ENCODE data around the gene ZNF678. TPM values are rescaled to one million over a fixed set of nuclear protein-coding genes. Genes with fewer than 3 reads are reported as not detected.

The ZNF678 gene
- polyA plus RNA-seq, 2 of the 4 experiments (the other 2 are of a cell fraction), result 3.5 to 6.9 TPM

DNA sequence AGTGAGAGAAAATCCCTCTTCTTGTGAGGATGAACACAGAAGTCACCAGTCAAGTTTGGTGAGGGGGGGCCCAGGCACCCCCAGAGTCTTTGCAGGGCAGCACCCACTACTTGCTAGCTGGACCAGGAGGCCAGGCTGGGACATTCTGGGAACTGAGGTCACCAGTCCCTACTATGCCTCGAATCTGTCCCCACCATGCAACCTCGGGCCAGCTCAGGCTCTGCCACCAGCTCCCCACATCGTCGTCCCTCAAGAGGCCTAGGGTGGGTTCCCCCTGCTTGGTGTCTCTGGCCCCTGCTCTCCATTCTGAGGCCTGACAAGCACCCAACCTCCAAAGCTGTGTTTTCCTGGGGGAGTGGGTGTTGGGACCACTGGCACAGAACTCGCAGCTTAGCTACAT lies 22.2 kb upstream of the ZNF678 start (continued):
- TF ChIP-seq, protein P1, sequence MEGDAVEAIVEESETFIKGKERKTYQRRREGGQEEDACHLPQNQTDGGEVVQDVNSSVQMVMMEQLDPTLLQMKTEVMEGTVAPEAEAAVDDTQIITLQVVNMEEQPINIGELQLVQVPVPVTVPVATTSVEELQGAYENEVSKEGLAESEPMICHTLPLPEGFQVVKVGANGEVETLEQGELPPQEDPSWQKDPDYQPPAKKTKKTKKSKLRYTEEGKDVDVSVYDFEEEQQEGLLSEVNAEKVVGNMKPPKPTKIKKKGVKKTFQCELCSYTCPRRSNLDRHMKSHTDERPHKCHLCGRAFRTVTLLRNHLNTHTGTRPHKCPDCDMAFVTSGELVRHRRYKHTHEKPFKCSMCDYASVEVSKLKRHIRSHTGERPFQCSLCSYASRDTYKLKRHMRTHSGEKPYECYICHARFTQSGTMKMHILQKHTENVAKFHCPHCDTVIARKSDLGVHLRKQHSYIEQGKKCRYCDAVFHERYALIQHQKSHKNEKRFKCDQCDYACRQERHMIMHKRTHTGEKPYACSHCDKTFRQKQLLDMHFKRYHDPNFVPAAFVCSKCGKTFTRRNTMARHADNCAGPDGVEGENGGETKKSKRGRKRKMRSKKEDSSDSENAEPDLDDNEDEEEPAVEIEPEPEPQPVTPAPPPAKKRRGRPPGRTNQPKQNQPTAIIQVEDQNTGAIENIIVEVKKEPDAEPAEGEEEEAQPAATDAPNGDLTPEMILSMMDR (IDR thresholded peaks at IDR 0.05), result no peak
- no peak for TF ChIP-seq RAD21 (conservative IDR thresholded peaks at IDR 0.05 in 1 of 2, IDR thresholded peaks at IDR 0.05 in 1 of 2)
- no peak for TF ChIP-seq ZC3H11A (IDR thresholded peaks at IDR 0.05)
- TF ChIP-seq KDM5A (IDR thresholded peaks at IDR 0.05), result no peak

DNA sequence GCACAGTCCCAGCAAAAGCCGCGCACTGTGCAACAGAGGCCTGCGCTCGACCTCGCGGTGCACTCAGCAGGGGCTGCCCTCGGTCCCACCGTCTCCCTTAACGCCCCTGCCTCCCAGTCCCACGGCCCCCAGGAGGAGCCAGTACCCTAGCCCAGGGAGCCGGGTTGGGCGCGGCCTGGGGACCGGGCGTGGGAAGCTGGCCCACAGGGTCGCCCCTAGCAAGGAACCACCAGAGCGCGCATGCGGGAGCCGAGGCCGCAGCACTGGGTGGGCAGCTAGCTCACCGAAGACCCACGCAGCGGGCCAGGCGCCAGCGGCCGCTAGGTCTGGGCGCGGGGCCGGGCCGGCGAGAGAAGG lies 21.6 kb upstream of the ZNF678 start:
- Histone ChIP-seq H3K4me1 (0 out of 3 replicates have a peak, but pooled peaks cover 6% of the 10 kb centered on the region), H3K4me2 (peak overlapping the region; percentile 86), H3K4me3 (peak overlapping the region; percentile 81), H3K27ac (peak overlapping the region; percentile 95 to 98), H3K9me3 (peaks cover 15% of the 10 kb centered on the region)
- ATAC-seq (no peak; a peak in 2 of 6 replicates), DNase-seq (ENCODE audit: low read depth in 1 of 2, low spot score in 1 of 2) (no peak), FAIRE-seq (no peak)
- TF ChIP-seq, protein P2, sequence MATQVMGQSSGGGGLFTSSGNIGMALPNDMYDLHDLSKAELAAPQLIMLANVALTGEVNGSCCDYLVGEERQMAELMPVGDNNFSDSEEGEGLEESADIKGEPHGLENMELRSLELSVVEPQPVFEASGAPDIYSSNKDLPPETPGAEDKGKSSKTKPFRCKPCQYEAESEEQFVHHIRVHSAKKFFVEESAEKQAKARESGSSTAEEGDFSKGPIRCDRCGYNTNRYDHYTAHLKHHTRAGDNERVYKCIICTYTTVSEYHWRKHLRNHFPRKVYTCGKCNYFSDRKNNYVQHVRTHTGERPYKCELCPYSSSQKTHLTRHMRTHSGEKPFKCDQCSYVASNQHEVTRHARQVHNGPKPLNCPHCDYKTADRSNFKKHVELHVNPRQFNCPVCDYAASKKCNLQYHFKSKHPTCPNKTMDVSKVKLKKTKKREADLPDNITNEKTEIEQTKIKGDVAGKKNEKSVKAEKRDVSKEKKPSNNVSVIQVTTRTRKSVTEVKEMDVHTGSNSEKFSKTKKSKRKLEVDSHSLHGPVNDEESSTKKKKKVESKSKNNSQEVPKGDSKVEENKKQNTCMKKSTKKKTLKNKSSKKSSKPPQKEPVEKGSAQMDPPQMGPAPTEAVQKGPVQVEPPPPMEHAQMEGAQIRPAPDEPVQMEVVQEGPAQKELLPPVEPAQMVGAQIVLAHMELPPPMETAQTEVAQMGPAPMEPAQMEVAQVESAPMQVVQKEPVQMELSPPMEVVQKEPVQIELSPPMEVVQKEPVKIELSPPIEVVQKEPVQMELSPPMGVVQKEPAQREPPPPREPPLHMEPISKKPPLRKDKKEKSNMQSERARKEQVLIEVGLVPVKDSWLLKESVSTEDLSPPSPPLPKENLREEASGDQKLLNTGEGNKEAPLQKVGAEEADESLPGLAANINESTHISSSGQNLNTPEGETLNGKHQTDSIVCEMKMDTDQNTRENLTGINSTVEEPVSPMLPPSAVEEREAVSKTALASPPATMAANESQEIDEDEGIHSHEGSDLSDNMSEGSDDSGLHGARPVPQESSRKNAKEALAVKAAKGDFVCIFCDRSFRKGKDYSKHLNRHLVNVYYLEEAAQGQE (IDR thresholded peaks at IDR 0.05), result no peak
- TF ChIP-seq POLR2AphosphoS2 (conservative IDR thresholded peaks at IDR 0.05; ENCODE audit: low read length) (no peak), SREBF2 (IDR thresholded peaks at IDR 0.05) (no peak), PHF8 (IDR thresholded peaks at IDR 0.05; ENCODE audit: borderline replicate concordance, low read depth) (no peak), HOXB13 (CRISPR knock-in tag; IDR thresholded peaks at IDR 0.05; ENCODE audit: low read depth) (no peak), TP53 (CRISPR knock-in tag; IDR thresholded peaks at IDR 0.05) (no peak), HEYL (CRISPR knock-in tag; IDR thresholded peaks at IDR 0.05) (no peak)
- TF ChIP-seq, protein P3, sequence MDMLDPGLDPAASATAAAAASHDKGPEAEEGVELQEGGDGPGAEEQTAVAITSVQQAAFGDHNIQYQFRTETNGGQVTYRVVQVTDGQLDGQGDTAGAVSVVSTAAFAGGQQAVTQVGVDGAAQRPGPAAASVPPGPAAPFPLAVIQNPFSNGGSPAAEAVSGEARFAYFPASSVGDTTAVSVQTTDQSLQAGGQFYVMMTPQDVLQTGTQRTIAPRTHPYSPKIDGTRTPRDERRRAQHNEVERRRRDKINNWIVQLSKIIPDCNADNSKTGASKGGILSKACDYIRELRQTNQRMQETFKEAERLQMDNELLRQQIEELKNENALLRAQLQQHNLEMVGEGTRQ (IDR thresholded peaks at IDR 0.05), result no peak
- 100% methylated on average over 1 of the region's 32 CpGs for WGBS (ENCODE audit: missing lambda C conversion rate)
- ChIA-PET CTCF (interaction anchor here (1.0 to 1.4 kb wide), 6 partner anchors 9 to 70 kb away, joined by 3 to 5 read pairs (median 3); no protein-coding TSS in a partner anchor), POLR2A (no interaction called here)

DNA sequence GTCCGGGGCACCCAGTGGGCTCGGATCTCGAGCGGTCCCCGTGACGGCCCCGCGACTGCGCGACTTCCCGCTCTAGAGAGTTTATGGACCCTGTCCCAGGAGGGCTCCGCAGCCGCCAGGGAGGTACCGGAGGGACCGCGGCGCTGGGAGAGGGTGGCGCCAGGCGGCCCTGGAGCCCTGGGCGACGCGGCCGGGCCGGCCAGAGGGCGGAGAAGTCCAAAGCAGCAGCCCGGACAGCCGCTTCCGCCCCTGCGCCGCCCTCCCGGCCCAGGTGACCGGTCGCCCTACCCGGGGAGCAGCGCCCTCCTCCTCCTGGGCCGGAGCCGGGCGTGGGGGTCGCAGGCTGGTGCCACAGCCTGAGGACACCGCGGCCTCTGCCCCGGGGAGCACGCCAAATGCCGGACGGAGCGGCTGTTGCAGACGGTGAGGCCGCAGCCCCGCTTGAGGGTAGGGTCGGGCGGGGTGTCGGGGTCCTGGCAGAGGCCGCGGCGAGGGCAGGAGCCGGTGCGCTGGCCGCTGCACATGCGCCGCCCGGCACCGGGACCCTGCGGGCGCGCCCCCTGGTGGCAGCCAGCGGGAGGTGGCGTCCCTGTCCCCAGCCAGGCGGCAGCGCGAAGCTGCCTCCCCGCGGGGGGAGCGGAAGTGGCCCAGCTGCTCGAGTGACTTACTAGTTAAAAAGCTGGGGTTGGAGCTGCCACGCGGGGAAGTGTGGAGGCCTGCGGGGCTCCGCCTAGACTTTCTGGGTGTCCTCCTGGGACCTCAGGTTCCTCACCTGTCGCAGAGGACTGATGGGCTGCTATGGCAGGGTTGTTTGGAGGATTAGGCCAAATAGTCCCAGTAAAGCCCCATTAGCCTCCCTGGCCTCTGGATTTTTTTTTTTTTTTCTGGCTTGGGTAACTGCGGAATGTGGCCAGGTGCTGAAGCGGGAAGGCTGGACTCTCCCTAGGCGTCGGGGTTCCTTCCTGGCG lies 20.9 kb upstream of the ZNF678 start:
- CTCF ChIA-PET, result interaction anchor here (0.6 to 1.6 kb wide), 24 partner anchors 9 to 908 kb away, joined by 3 to 14 read pairs (median 4); partner anchors contain the start of gene ZNF678
- POLR2A ChIA-PET, result interaction anchor here (1.0 kb wide), 1 partner anchor 21 kb away, joined by 6 read pairs; the partner anchor contains the start of gene ZNF678
- ATAC-seq, result peak; percentile 96 to 97
- Histone ChIP-seq H3K4me2 (peak overlapping the region; percentile 86), H3K9me3 (peaks cover 15% of the 10 kb centered on the region), H3K27ac (peak overlapping the region; percentile 95 to 98), H3K4me1 (0 out of 3 replicates have a peak, but pooled peaks cover 6% of the 10 kb centered on the region), H3K4me3 (peak overlapping the region; percentile 81)
- peak; percentile 73 to 86 for DNase-seq (ENCODE audit: low read depth in 1 of 2, low spot score in 1 of 2)
- 31% methylated on average over 18 of the region's 84 CpGs for WGBS (ENCODE audit: missing lambda C conversion rate)
- FAIRE-seq, result no peak
- TF ChIP-seq, protein P3 (IDR thresholded peaks at IDR 0.05), result no peak
- TF ChIP-seq MYC (IDR thresholded peaks at IDR 0.05; ENCODE audit: borderline replicate concordance, low read length) (peak; percentile 67; the same call in 1 of the 2 replicates), NPAS2 (CRISPR knock-in tag; IDR thresholded peaks at IDR 0.05; ENCODE audit: borderline replicate concordance) (no peak), RAD21 (conservative IDR thresholded peaks at IDR 0.05 in 1 of 2, IDR thresholded peaks at IDR 0.05 in 1 of 2) (peak; percentile 24 to 58; a peak in 3 of 5 replicates), ESRRA (IDR thresholded peaks at IDR 0.05; ENCODE audit: borderline replicate concordance, low read length) (no peak), JUN (IDR thresholded peaks at IDR 0.05) (peak in 1 of 2 experiments; percentile 61; a peak in 3 of 5 replicates), PHF8 (IDR thresholded peaks at IDR 0.05; ENCODE audit: borderline replicate concordance, low read depth) (peak; percentile 48; the same call in 1 of the 2 replicates), SMC3 (IDR thresholded peaks at IDR 0.05) (peak; percentile 73), CHD2 (IDR thresholded peaks at IDR 0.05; ENCODE audit: low read length, partially characterized antibody) (no peak), GATA3 (IDR thresholded peaks at IDR 0.05; ENCODE audit: borderline replicate concordance) (peak; percentile 32; the same call in 1 of the 2 replicates), RCOR1 (IDR thresholded peaks at IDR 0.05; ENCODE audit: low read depth, low read length) (0 out of 2 replicates have a peak, but pooled peaks have one; percentile 5)
- TF ChIP-seq, protein P4, sequence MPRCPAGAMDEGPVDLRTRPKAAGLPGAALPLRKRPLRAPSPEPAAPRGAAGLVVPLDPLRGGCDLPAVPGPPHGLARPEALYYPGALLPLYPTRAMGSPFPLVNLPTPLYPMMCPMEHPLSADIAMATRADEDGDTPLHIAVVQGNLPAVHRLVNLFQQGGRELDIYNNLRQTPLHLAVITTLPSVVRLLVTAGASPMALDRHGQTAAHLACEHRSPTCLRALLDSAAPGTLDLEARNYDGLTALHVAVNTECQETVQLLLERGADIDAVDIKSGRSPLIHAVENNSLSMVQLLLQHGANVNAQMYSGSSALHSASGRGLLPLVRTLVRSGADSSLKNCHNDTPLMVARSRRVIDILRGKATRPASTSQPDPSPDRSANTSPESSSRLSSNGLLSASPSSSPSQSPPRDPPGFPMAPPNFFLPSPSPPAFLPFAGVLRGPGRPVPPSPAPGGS (IDR thresholded peaks at IDR 0.05), result 0 out of 3 replicates have a peak, but pooled peaks have one; percentile 23
- TF ChIP-seq, protein P5, sequence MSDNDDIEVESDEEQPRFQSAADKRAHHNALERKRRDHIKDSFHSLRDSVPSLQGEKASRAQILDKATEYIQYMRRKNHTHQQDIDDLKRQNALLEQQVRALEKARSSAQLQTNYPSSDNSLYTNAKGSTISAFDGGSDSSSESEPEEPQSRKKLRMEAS (IDR thresholded peaks at IDR 0.05), result peak; percentile 85
